Measurements from ENCODE around the gene CENPP.

The CENPP gene

GRCh38 chr9:92654481-92655301 lies 328.9 kb downstream of the CENPP start:
- H3K9me3 ChIP-seq (replicated peaks; ENCODE audit: low read length): no peaks in the 10 kb centered on the region
- no peak overlapping the region for H3K9ac ChIP-seq (ENCODE audit: low read depth, low read length)
- no peak overlapping the region for H3K4me3 ChIP-seq (ENCODE audit: low read length)
- H3K4me1 ChIP-seq (ENCODE audit: control insufficient read depth, insufficient read depth, low read length): peaks cover 9% of the 10 kb centered on the region
- peaks cover 31% of the 10 kb centered on the region for H3K36me3 ChIP-seq (ENCODE audit: insufficient read depth, low read length)
- H3K27me3 ChIP-seq (ENCODE audit: control insufficient read depth, insufficient read depth, low read length): no peaks in the 10 kb centered on the region
- no peak overlapping the region for H3K4me2 ChIP-seq (ENCODE audit: low read length)

- H3K4me2 ChIP-seq (ENCODE audit: low read length): no peak overlapping the region
- H3K36me3 ChIP-seq (ENCODE audit: insufficient read depth, low read length): peaks cover 31% of the 10 kb centered on the region
- peaks cover 9% of the 10 kb centered on the region for H3K4me1 ChIP-seq (ENCODE audit: control insufficient read depth, insufficient read depth, low read length)
- H3K4me3 ChIP-seq (ENCODE audit: low read length): no peak overlapping the region
- no peak overlapping the region for H3K9ac ChIP-seq (ENCODE audit: low read depth, low read length)
- H3K27me3 ChIP-seq (ENCODE audit: control insufficient read depth, insufficient read depth, low read length): no peaks in the 10 kb centered on the region
- H3K9me3 ChIP-seq (replicated peaks; ENCODE audit: low read length): no peaks in the 10 kb centered on the region
Observed at GRCh38 chr9:92655366-92655765, 329.6 kb downstream of the CENPP start.

GRCh38 chr9:92655896-92656536 lies 330.3 kb downstream of the CENPP start:
- Histone ChIP-seq H3K4me2 (ENCODE audit: low read length) (no peak overlapping the region), H3K27me3 (ENCODE audit: control insufficient read depth, insufficient read depth, low read length) (no peaks in the 10 kb centered on the region), H3K9ac (ENCODE audit: low read depth, low read length) (no peak overlapping the region), H3K4me1 (ENCODE audit: control insufficient read depth, insufficient read depth, low read length) (peaks cover 9% of the 10 kb centered on the region), H3K4me3 (ENCODE audit: low read length) (no peak overlapping the region), H3K36me3 (ENCODE audit: insufficient read depth, low read length) (peaks cover 31% of the 10 kb centered on the region), H3K9me3 (replicated peaks; ENCODE audit: low read length) (no peaks in the 10 kb centered on the region)

GRCh38 chr9:92656537-92656925 lies 330.8 kb downstream of the CENPP start:
- Histone ChIP-seq H3K4me3 (ENCODE audit: low read length) (no peak overlapping the region), H3K9ac (ENCODE audit: low read depth, low read length) (no peak overlapping the region), H3K9me3 (replicated peaks; ENCODE audit: low read length) (no peaks in the 10 kb centered on the region), H3K4me1 (ENCODE audit: control insufficient read depth, insufficient read depth, low read length) (peaks cover 12% of the 10 kb centered on the region), H3K27me3 (ENCODE audit: control insufficient read depth, insufficient read depth, low read length) (no peaks in the 10 kb centered on the region), H3K4me2 (ENCODE audit: low read length) (no peak overlapping the region), H3K36me3 (ENCODE audit: insufficient read depth, low read length) (peaks cover 31% of the 10 kb centered on the region)

GRCh38 chr9:92657296-92658094 lies 331.7 kb downstream of the CENPP start:
- H3K9me3 ChIP-seq (replicated peaks; ENCODE audit: low read length): no peaks in the 10 kb centered on the region
- H3K4me1 ChIP-seq (ENCODE audit: control insufficient read depth, insufficient read depth, low read length): peaks cover 14% of the 10 kb centered on the region
- no peak overlapping the region for H3K4me2 ChIP-seq (ENCODE audit: low read length)
- no peaks in the 10 kb centered on the region for H3K27me3 ChIP-seq (ENCODE audit: control insufficient read depth, insufficient read depth, low read length)
- H3K4me3 ChIP-seq (ENCODE audit: low read length): no peak overlapping the region
- H3K36me3 ChIP-seq (ENCODE audit: insufficient read depth, low read length): peaks cover 29% of the 10 kb centered on the region
- no peak overlapping the region for H3K9ac ChIP-seq (ENCODE audit: low read depth, low read length)

GRCh38 chr9:92658176-92658575 lies 332.4 kb downstream of the CENPP start:
- H3K27me3 ChIP-seq (ENCODE audit: control insufficient read depth, insufficient read depth, low read length): no peaks in the 10 kb centered on the region
- no peak overlapping the region for H3K4me3 ChIP-seq (ENCODE audit: low read length)
- H3K4me2 ChIP-seq (ENCODE audit: low read length): no peak overlapping the region
- H3K36me3 ChIP-seq (ENCODE audit: insufficient read depth, low read length): peaks cover 28% of the 10 kb centered on the region
- peaks cover 14% of the 10 kb centered on the region for H3K4me1 ChIP-seq (ENCODE audit: control insufficient read depth, insufficient read depth, low read length)
- no peaks in the 10 kb centered on the region for H3K9me3 ChIP-seq (replicated peaks; ENCODE audit: low read length)
- no peak overlapping the region for H3K9ac ChIP-seq (ENCODE audit: low read depth, low read length)

- peaks cover 26% of the 10 kb centered on the region for H3K36me3 ChIP-seq (ENCODE audit: insufficient read depth, low read length)
- no peaks in the 10 kb centered on the region for H3K27me3 ChIP-seq (ENCODE audit: control insufficient read depth, insufficient read depth, low read length)
- no peak overlapping the region for H3K4me3 ChIP-seq (ENCODE audit: low read length)
- no peak overlapping the region for H3K9ac ChIP-seq (ENCODE audit: low read depth, low read length)
- H3K4me2 ChIP-seq (ENCODE audit: low read length): no peak overlapping the region
- H3K4me1 ChIP-seq (ENCODE audit: control insufficient read depth, insufficient read depth, low read length): peaks cover 14% of the 10 kb centered on the region
- no peaks in the 10 kb centered on the region for H3K9me3 ChIP-seq (replicated peaks; ENCODE audit: low read length)
Observed at GRCh38 chr9:92658611-92659010, 332.9 kb downstream of the CENPP start.

- Histone ChIP-seq H3K9me3 (replicated peaks; ENCODE audit: low read length) (no peaks in the 10 kb centered on the region), H3K4me3 (ENCODE audit: low read length) (no peak overlapping the region), H3K4me1 (ENCODE audit: control insufficient read depth, insufficient read depth, low read length) (peaks cover 14% of the 10 kb centered on the region), H3K27me3 (ENCODE audit: control insufficient read depth, insufficient read depth, low read length) (no peaks in the 10 kb centered on the region), H3K9ac (ENCODE audit: low read depth, low read length) (no peak overlapping the region), H3K4me2 (ENCODE audit: low read length) (no peak overlapping the region), H3K36me3 (ENCODE audit: insufficient read depth, low read length) (peaks cover 32% of the 10 kb centered on the region)
Observed at GRCh38 chr9:92659601-92660000, 333.8 kb downstream of the CENPP start.

GRCh38 chr9:92660266-92660665 lies 334.5 kb downstream of the CENPP start:
- H3K27me3 ChIP-seq (ENCODE audit: control insufficient read depth, insufficient read depth, low read length): no peaks in the 10 kb centered on the region
- H3K4me1 ChIP-seq (ENCODE audit: control insufficient read depth, insufficient read depth, low read length): peaks cover 14% of the 10 kb centered on the region
- peaks cover 25% of the 10 kb centered on the region for H3K36me3 ChIP-seq (ENCODE audit: insufficient read depth, low read length)
- H3K4me2 ChIP-seq (ENCODE audit: low read length): no peak overlapping the region
- no peak overlapping the region for H3K9ac ChIP-seq (ENCODE audit: low read depth, low read length)
- H3K9me3 ChIP-seq (replicated peaks; ENCODE audit: low read length): no peaks in the 10 kb centered on the region
- H3K4me3 ChIP-seq (ENCODE audit: low read length): no peak overlapping the region

GRCh38 chr9:92661127-92661526 lies 335.4 kb downstream of the CENPP start:
- Histone ChIP-seq H3K9ac (ENCODE audit: low read depth, low read length) (no peak overlapping the region), H3K9me3 (replicated peaks; ENCODE audit: low read length) (no peaks in the 10 kb centered on the region), H3K4me3 (ENCODE audit: low read length) (no peak overlapping the region), H3K36me3 (ENCODE audit: insufficient read depth, low read length) (peaks cover 22% of the 10 kb centered on the region), H3K4me2 (ENCODE audit: low read length) (no peak overlapping the region), H3K27me3 (ENCODE audit: control insufficient read depth, insufficient read depth, low read length) (no peaks in the 10 kb centered on the region), H3K4me1 (ENCODE audit: control insufficient read depth, insufficient read depth, low read length) (peaks cover 14% of the 10 kb centered on the region)

GRCh38 chr9:92661743-92662142 lies 336.0 kb downstream of the CENPP start:
- peaks cover 28% of the 10 kb centered on the region for H3K36me3 ChIP-seq (ENCODE audit: insufficient read depth, low read length)
- no peak overlapping the region for H3K9ac ChIP-seq (ENCODE audit: low read depth, low read length)
- no peak overlapping the region for H3K4me3 ChIP-seq (ENCODE audit: low read length)
- H3K9me3 ChIP-seq (replicated peaks; ENCODE audit: low read length): no peaks in the 10 kb centered on the region
- H3K4me2 ChIP-seq (ENCODE audit: low read length): no peak overlapping the region
- no peaks in the 10 kb centered on the region for H3K27me3 ChIP-seq (ENCODE audit: control insufficient read depth, insufficient read depth, low read length)
- H3K4me1 ChIP-seq (ENCODE audit: control insufficient read depth, insufficient read depth, low read length): peaks cover 14% of the 10 kb centered on the region
